Measurements from ENCODE around the gene PAFAH2.
"Not testable (repeated sequence)": the region's sequence is repeated elsewhere in the genome, so short reads cannot be mapped to it uniquely, and the experiment has no call there.

The PAFAH2 gene

GRCh38 chr1:25989440-25990234 lies 8.2 kb downstream of the PAFAH2 start:
- in situ Hi-C loops (cut with MboI; ENCODE audit: low sequenced_read_pairs): no loop called here

GRCh38 chr1:25987951-25988350 lies 9.9 kb downstream of the PAFAH2 start:
- in situ Hi-C loops (cut with MboI; ENCODE audit: low sequenced_read_pairs): no loop called here

- in situ Hi-C loops (cut with MboI; ENCODE audit: low sequenced_read_pairs): not testable (repeated sequence)
Observed at GRCh38 chr1:25986773-25987172, 11.1 kb downstream of the PAFAH2 start.

GRCh38 chr1:25985670-25986069 lies 12.2 kb downstream of the PAFAH2 start:
- in situ Hi-C loops (cut with MboI; ENCODE audit: low sequenced_read_pairs): no loop called here

GRCh38 chr1:25985171-25985570 lies 12.7 kb downstream of the PAFAH2 start:
- in situ Hi-C loops (cut with MboI; ENCODE audit: low sequenced_read_pairs): no loop called here

GRCh38 chr1:25979210-25979609 lies 18.7 kb downstream of the PAFAH2 start:
- in situ Hi-C loops (cut with MboI; ENCODE audit: low sequenced_read_pairs): no loop called here

- in situ Hi-C loops (cut with MboI; ENCODE audit: low sequenced_read_pairs): no loop called here
Observed at GRCh38 chr1:25978403-25978802, 19.5 kb downstream of the PAFAH2 start.

- in situ Hi-C loops (cut with MboI; ENCODE audit: low sequenced_read_pairs): no loop called here
Observed at GRCh38 chr1:25977801-25978200, 20.1 kb downstream of the PAFAH2 start.

- in situ Hi-C loops (cut with MboI; ENCODE audit: low sequenced_read_pairs): no loop called here
Observed at GRCh38 chr1:25973610-25974321, 24.1 kb downstream of the PAFAH2 start.

GRCh38 chr1:25971811-25972180 lies 26.1 kb downstream of the PAFAH2 start:
- in situ Hi-C loops (cut with MboI; ENCODE audit: low sequenced_read_pairs): no loop called here

GRCh38 chr1:25971066-25971810 lies 26.6 kb downstream of the PAFAH2 start:
- in situ Hi-C loops (cut with MboI; ENCODE audit: low sequenced_read_pairs): no loop called here

- in situ Hi-C loops (cut with MboI; ENCODE audit: low sequenced_read_pairs): no loop called here
Observed at GRCh38 chr1:25967308-25967707, 30.6 kb downstream of the PAFAH2 start.

GRCh38 chr1:25959611-25960010 lies 38.3 kb downstream of the PAFAH2 start:
- in situ Hi-C loops (cut with MboI; ENCODE audit: low sequenced_read_pairs): no loop called here

- in situ Hi-C loops (cut with MboI; ENCODE audit: low sequenced_read_pairs): no loop called here
Observed at GRCh38 chr1:25958465-25958864, 39.4 kb downstream of the PAFAH2 start.

GRCh38 chr1:25955553-25955952 lies 42.3 kb downstream of the PAFAH2 start:
- in situ Hi-C loops (cut with MboI; ENCODE audit: low sequenced_read_pairs): no loop called here

GRCh38 chr1:25954282-25954938 lies 43.5 kb downstream of the PAFAH2 start:
- in situ Hi-C loops (cut with MboI; ENCODE audit: low sequenced_read_pairs): no loop called here

- in situ Hi-C loops (cut with MboI; ENCODE audit: low sequenced_read_pairs): no loop called here
Observed at GRCh38 chr1:25952841-25953401, 44.9 kb downstream of the PAFAH2 start.

- in situ Hi-C loops (cut with MboI; ENCODE audit: low sequenced_read_pairs): no loop called here
Observed at GRCh38 chr1:25948641-25949040, 49.2 kb downstream of the PAFAH2 start.

- in situ Hi-C loops (cut with MboI; ENCODE audit: low sequenced_read_pairs): no loop called here
Observed at GRCh38 chr1:25947027-25947426, 50.8 kb downstream of the PAFAH2 start.

- in situ Hi-C loops (cut with MboI; ENCODE audit: low sequenced_read_pairs): no loop called here
Observed at GRCh38 chr1:25945761-25946160, 52.1 kb downstream of the PAFAH2 start.

- in situ Hi-C loops (cut with MboI; ENCODE audit: low sequenced_read_pairs): no loop called here
Observed at GRCh38 chr1:25944986-25945385, 52.9 kb downstream of the PAFAH2 start.

Measured in HL-60/S4 treated with phorbol 12-myristate 13-acetate at 8.2 ng/mL for 4 days and 3 days (cell line).